Activated CD8-positive, alpha-beta memory T cell treated with anti-CD3 and anti-CD28 coated beads, Interleukin-2, amount 50 U/mL, for 1 hour (primary cell): ENCODE measurements around the gene TGDS.

ENCODE experiments used
- DNase-seq: peaks from one replicate; pipeline ENCODE4 v3.0.0-alpha.2; 2020; ENCODE audit errors: extremely low read depth

The TGDS gene

GRCh38 chr13:94599877-94600276 is 3.9 kb upstream of the TGDS start:
- no peak for DNase-seq

GRCh38 chr13:94598281-94598680 is 2.3 kb upstream of the TGDS start:
- no peak for DNase-seq

GRCh38 chr13:94596575-94596971 is 621 bp upstream of the TGDS start:
- DNase-seq: no peak

- DNase-seq: no peak
These were observed 677 bp downstream of the TGDS start for GRCh38 chr13:94595001-94595949.

- no peak for DNase-seq
These were observed 5.2 kb downstream of the TGDS start for GRCh38 chr13:94590744-94591143.

- no peak for DNase-seq
These were observed 7.4 kb downstream of the TGDS start for GRCh38 chr13:94588541-94588940.

GRCh38 chr13:94586371-94586770 is 9.6 kb downstream of the TGDS start:
- DNase-seq: no peak

- DNase-seq: no peak
These were observed 10.3 kb downstream of the TGDS start for GRCh38 chr13:94585543-94586101.

- no peak for DNase-seq
These were observed 12.0 kb downstream of the TGDS start for GRCh38 chr13:94583926-94584325.

GRCh38 chr13:94579063-94579462 is 16.9 kb downstream of the TGDS start:
- no peak for DNase-seq

GRCh38 chr13:94569615-94570014 is 26.3 kb downstream of the TGDS start:
- no peak for DNase-seq

GRCh38 chr13:94568443-94568842 is 27.5 kb downstream of the TGDS start:
- DNase-seq: no peak

GRCh38 chr13:94567581-94567980 is 28.4 kb downstream of the TGDS start:
- DNase-seq: no peak

- no peak for DNase-seq
These were observed 34.8 kb downstream of the TGDS start for GRCh38 chr13:94561126-94561525.

- DNase-seq: no peak
These were observed 35.8 kb downstream of the TGDS start for GRCh38 chr13:94560116-94560515.

GRCh38 chr13:94559222-94559795 is 36.6 kb downstream of the TGDS start:
- no peak for DNase-seq

- no peak for DNase-seq
These were observed 37.2 kb downstream of the TGDS start for GRCh38 chr13:94558716-94559115.

GRCh38 chr13:94557684-94558235 is 38.2 kb downstream of the TGDS start:
- DNase-seq: no peak

GRCh38 chr13:94556621-94557020 is 39.3 kb downstream of the TGDS start:
- DNase-seq: no peak

- no peak for DNase-seq
These were observed 39.9 kb downstream of the TGDS start for GRCh38 chr13:94556041-94556440.

GRCh38 chr13:94553766-94554165 is 42.2 kb downstream of the TGDS start:
- no peak for DNase-seq

GRCh38 chr13:94552095-94552494 is 43.9 kb downstream of the TGDS start:
- DNase-seq: no peak
